Measurements from ENCODE around the gene SNTG2.

Gene SNTG2

GRCh38 chr2:1153920-1154319, 203.3 kb downstream of the SNTG2 start:
- DNase-seq, result no peak

GRCh38 chr2:1154710-1155594, 204.3 kb downstream of the SNTG2 start:
- no peak for DNase-seq

- DNase-seq, result no peak
These were observed 205.4 kb downstream of the SNTG2 start for GRCh38 chr2:1156059-1156458.

- DNase-seq, result no peak
These were observed 205.9 kb downstream of the SNTG2 start for GRCh38 chr2:1156531-1156930.

- DNase-seq, result no peak
These were observed 206.5 kb downstream of the SNTG2 start for GRCh38 chr2:1157107-1157506.

- DNase-seq, result no peak
These were observed 208.4 kb downstream of the SNTG2 start for GRCh38 chr2:1159013-1159412.

- DNase-seq, result no peak
These were observed 211.6 kb downstream of the SNTG2 start for GRCh38 chr2:1162246-1162645.

- DNase-seq, result peak; percentile 31
These were observed 212.3 kb downstream of the SNTG2 start for GRCh38 chr2:1162768-1163584.

GRCh38 chr2:1166976-1167375, 216.3 kb downstream of the SNTG2 start:
- no peak for DNase-seq

- DNase-seq, result no peak
These were observed 218.2 kb downstream of the SNTG2 start for GRCh38 chr2:1168846-1169245.

- no peak for DNase-seq
These were observed 218.8 kb downstream of the SNTG2 start for GRCh38 chr2:1169291-1169949.

GRCh38 chr2:1170241-1170640, 219.6 kb downstream of the SNTG2 start:
- no peak for DNase-seq

- DNase-seq, result no peak
These were observed 220.1 kb downstream of the SNTG2 start for GRCh38 chr2:1170711-1171110.

GRCh38 chr2:1173528-1173927, 222.9 kb downstream of the SNTG2 start:
- DNase-seq, result no peak

GRCh38 chr2:1181893-1182292, 231.2 kb downstream of the SNTG2 start:
- no peak for DNase-seq

GRCh38 chr2:1183300-1183699, 232.7 kb downstream of the SNTG2 start:
- DNase-seq, result no peak

GRCh38 chr2:1186421-1186820, 235.8 kb downstream of the SNTG2 start:
- DNase-seq, result no peak

- DNase-seq, result no peak
These were observed 236.5 kb downstream of the SNTG2 start for GRCh38 chr2:1187189-1187588.

- DNase-seq, result no peak
These were observed 241.5 kb downstream of the SNTG2 start for GRCh38 chr2:1192121-1192520.

- no peak for DNase-seq
These were observed 243.2 kb downstream of the SNTG2 start for GRCh38 chr2:1193801-1194200.

GRCh38 chr2:1203772-1204171, 253.1 kb downstream of the SNTG2 start:
- DNase-seq, result no peak

GRCh38 chr2:1205853-1206252, 255.2 kb downstream of the SNTG2 start:
- DNase-seq, result no peak

GRCh38 chr2:1207962-1208510, 257.4 kb downstream of the SNTG2 start:
- no peak for DNase-seq
